GM10248 (cell line): Measurements from ENCODE around the gene LMAN1.

Experiments used
- CTCF ChIA-PET: fragments of 300-600 bp; sonication (Branson Sonifier 250); formaldehyde crosslinking; extraction: SDS; loops from one replicate; lab custom pipeline; 2021; ENCODE audit warnings: antibody characterized with exemption; lab: Yijun Ruan, JAX
- POLR2A ChIA-PET: fragments of 350-650 bp; sonication (Branson Sonifier 250); formaldehyde crosslinking; extraction: SDS; loops from one replicate; lab custom pipeline; 2020; ENCODE audit warnings: antibody characterized with exemption; lab: Yijun Ruan, JAX
- DNase-seq: peaks from one replicate; pipeline ENCODE4 v3.0.0; 2012; ENCODE audit errors: extremely low spot score
- CTCF ChIP-seq: IDR thresholded peaks from 2 replicates; pipeline ENCODE4 v1.5.1; 2012; ENCODE audit warnings: mild to moderate bottlenecking, low read depth; ENCODE audit errors: extremely low read depth, missing control alignments, control extremely low read depth

Gene LMAN1

GRCh38 chr18:59340312-59340711 lies 18.8 kb downstream of the LMAN1 start:
- ChIA-PET POLR2A (no interaction called here), CTCF (interaction anchor here (1.1 to 1.5 kb wide), 3 partner anchors 9 to 12 kb away, joined by 3 to 5 read pairs (median 3); no protein-coding TSS in a partner anchor)
- DNase-seq, result no peak
- TF ChIP-seq CTCF, result no peak

DNA sequence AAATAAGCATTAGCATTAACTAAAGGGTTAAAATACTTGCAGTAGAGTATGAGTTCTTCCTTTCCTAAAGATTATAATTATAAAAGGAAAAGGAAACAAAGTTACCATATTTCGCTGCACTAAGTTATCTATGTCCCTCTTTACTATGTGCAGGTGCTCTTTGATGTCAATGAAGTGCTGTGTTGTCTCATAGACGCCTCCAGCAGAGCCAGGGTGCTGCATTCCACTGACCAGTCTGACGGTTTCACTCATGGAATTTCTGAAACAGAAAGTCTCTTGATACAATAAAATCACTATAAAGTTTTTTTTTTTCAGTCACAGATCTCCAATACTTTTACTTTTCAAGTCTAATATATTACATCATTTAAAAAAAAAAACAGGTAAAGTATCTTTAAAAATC lies 26.1 kb downstream of the LMAN1 start:
- POLR2A ChIA-PET, result no interaction called here
- no peak for TF ChIP-seq CTCF
- CTCF ChIA-PET, result no interaction called here
- no peak for DNase-seq

- CTCF ChIA-PET, result no interaction called here
- POLR2A ChIA-PET, result no interaction called here
- no peak for DNase-seq
- TF ChIP-seq CTCF, result no peak
Observed at GRCh38 chr18:59328683-59329082, 30.4 kb downstream of the LMAN1 start.

DNA sequence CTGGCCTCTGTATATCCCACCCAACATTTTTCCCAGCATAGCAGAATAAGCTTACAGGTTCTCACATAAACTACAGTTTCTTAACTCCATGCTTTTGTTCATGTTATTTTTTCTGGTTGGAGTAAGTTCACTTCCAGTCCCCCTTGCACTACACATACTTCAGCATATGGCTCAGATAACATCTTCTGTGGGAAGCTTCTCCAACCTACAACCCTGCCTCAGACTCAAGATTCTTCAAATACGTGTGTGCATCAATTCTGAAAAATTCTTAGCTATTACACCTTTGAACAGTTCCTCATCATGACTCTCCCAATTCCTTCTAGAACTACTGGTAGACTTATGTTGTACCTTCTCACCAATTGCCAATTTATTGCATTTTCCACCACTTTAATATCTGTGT lies 33.1 kb downstream of the LMAN1 start:
- ChIA-PET POLR2A (no interaction called here), CTCF (interaction anchor here (0.8 to 2.3 kb wide), 5 partner anchors 11 to 134 kb away, joined by 3 to 19 read pairs (median 5); no protein-coding TSS in a partner anchor)
- no peak for TF ChIP-seq CTCF
- DNase-seq, result no peak

GRCh38 chr18:59324623-59324971 lies 34.5 kb downstream of the LMAN1 start:
- ChIA-PET CTCF (no interaction called here), POLR2A (no interaction called here)
- DNase-seq, result no peak
- TF ChIP-seq CTCF, result no peak

GRCh38 chr18:59323931-59324622 lies 35.0 kb downstream of the LMAN1 start:
- POLR2A ChIA-PET, result no interaction called here
- CTCF ChIA-PET, result no interaction called here
- TF ChIP-seq CTCF, result no peak
- DNase-seq, result no peak

DNA sequence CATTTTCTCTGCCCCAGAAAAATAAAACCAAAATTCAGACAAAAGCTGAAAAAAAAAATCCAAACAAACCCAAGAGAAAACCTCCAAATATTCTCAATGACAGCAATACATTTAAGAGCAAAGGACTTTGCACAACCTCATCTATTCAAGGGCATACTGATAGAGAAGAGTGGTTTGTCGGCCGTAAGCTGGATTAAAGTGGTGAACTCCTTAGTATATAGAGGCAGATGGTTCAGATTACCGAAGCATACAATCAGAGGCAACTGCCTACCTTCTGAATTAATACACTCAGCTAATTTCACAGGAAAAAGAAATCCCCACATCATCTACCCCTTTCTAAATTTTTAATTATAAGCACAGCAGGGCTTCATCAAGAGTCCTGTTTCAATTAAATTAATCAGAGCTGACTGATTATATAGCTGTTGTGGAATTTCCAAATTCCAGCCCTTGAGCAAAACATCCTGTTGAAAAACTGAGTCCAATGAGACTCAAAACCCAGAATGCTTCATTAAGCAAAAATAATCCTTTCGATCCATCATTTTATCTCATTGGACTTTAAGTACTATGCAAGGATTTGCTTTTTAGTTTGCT lies 40.5 kb downstream of the LMAN1 start, which contains the start of gene CPLX4:
CPLX4 (minus strand) TSS at position 190 of the 591 bp plus-strand sequence; CDS start at position 3, 187 bp downstream.
- CTCF ChIA-PET, result interaction anchor here (2.8 to 2.9 kb wide), 2 partner anchors 10 to 84 kb away, joined by 11 to 13 read pairs; no protein-coding TSS in a partner anchor
- DNase-seq, result no peak
- POLR2A ChIA-PET, result no interaction called here

More for the DNA sequence above, 40.5 kb downstream of the LMAN1 start, which contains the start of gene CPLX4:
- no peak for TF ChIP-seq CTCF
